Left kidney (tissue), 2 donors: Measurements from ENCODE around the gene GJA1. TPM values are rescaled to one million over a fixed set of nuclear protein-coding genes. Genes with fewer than 3 reads are reported as not detected.
A peak's percentile ranks its signal among the peaks of the same experiment; 100 is the strongest.
"Not testable (repeated sequence)": the region's sequence is repeated elsewhere in the genome, so short reads cannot be mapped to it uniquely, and the experiment has no call there.

ENCODE experiments used
- DNase-seq: peaks from one replicate; pipeline ENCODE4 v3.0.0-alpha.2; 2013
- polyA plus RNA-seq: library from polyadenylated mRNA; unstranded; fragments of 120-200 nt; gene quantifications from one replicate; pipeline ENCODE4 v1.2.1, GENCODE V29; 2013; ENCODE audit not compliant: insufficient read length

GJA1 gene
- polyA plus RNA-seq, 1 donor = 73.1 TPM

DNA sequence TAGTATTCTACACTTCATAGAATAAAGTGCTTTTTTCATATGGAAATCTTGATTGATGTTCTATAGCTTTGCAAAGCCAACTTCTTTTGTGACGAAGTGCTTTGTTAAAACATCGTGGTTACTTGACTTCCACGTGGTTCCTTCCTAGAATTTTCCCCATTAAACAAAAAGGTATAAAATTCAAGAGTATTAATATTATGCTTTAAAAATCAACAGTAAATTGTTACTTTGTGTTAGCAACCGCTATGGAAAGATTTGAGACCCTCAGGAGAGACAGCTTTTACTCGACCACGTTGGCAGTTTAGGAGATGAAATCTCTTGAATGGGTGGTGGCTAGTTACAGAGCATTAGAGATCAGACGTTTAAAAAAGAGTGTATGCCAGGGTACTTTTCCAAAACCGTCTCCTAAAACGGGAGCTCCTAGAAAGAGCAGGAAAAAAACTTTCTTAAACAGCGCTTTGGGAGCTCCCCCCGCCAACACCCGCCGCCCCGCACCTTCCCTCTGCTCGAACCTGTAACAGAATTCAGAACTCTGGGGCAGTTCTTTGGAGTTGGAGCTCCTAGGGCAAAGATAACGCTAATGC lies 920 bp downstream of the GJA1 start:
- peak; percentile 38 for DNase-seq

GRCh38 chr6:121436960-121437850 lies 1.8 kb downstream of the GJA1 start:
- peak; percentile 63 for DNase-seq

DNA sequence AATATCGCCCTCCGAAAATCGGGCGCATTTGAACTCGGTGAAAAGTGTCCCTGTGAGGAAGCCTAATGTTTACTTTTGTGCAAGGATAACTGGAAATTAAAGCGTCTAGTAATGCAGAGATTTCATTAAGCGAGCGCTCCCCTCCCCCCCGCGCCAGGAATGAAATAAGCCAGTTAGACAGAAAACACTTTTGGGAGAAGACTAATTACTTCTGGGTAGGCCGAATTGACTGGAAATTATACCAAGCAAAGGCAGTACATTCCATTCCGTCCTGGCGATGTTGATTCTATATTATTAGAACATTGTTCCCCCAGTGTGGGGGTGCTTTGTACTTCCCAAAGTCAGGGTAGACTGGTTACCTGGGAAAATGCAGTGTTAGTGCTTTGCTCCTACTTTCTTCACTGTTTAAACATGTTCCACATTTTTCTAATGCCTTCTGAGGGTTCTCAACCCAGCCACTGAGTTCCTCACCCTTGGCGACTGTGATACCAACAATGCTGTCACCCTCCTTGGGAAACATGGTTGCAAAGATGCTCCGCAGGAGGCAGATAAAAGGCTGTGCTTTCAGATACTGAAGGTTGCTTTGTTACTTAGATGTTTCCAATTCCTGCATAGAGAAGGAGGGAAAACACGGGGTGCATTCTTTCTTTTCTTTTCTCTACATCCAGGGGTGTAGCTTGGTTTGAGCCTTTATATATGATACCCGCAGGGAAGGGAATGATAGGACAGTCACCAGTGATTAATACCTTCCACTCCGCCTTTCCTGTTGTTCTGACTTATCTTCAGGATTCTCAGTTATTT lies 2.6 kb downstream of the GJA1 start:
- peak; percentile 62 for DNase-seq

GRCh38 chr6:121438869-121439268 lies 3.4 kb downstream of the GJA1 start:
- no peak for DNase-seq

DNA sequence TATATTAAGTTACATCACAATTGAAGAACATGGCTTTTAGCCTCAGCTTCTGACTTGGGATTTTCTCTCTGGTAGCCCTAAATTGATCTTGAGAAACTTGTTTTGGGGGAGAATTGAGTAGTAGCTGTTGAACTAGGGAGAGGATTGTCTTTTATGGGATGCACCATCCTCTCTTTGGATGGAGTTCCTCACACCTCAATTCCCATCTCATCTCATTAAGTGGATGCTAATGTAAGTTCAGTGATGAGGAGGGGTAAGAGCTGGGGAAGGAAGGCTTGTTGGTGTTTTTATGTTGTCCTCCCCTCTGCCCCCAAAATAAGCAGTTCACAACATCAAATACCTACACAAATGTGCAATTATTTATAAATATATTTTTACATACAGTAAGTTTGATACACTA lies 4.0 kb downstream of the GJA1 start:
- DNase-seq = no peak

- DNase-seq = no peak
These were observed 4.5 kb downstream of the GJA1 start for GRCh38 chr6:121439926-121440325.

GRCh38 chr6:121441477-121441876 lies 6.0 kb downstream of the GJA1 start:
- no peak for DNase-seq

DNA sequence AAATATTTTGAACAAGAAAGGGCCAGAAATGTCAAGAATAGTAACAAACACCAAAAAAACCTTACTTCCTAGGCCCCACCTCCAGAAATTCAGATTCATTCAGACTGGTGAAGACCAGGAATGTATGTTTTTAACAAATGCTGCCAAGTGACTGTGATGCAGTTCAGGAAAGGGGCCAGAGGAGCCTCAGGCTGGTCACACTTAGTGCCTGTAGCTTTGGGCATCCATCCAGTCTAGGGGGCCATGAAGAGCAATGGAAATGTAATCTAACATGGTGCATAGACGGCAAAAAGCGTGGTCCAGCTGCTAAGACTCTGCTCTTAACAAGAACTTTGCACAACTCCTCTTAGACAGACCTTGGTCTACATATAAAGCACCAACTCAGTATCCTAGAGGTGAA lies 7.1 kb downstream of the GJA1 start:
- DNase-seq = no peak

DNA sequence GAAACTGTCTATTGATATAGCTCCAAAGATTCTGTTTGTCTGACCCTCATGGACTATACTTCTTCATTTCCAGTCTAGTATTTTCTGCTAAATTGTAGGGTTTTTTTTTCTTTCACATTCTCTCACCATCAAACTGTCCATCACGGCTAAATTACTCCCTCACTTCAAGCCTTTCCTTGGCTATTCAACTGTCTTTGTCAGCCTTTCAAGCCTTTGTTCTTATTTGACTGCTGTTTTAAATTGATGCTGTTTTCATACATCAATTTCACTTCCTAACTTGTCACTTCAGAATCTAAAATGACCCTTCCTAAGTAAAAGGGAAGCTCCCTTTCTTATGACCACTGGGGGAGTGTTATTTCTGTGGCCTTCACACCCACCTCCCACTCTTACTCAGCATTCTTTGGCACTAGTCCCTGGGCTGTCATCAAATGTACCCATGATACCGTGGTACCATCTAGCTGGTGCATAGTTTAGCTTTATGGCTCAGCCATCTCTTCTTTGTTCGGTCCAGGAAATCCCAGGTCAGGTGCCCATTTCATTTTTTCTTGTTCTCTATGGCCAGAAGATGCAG lies 8.6 kb downstream of the GJA1 start:
- peak; percentile 40 for DNase-seq

DNA sequence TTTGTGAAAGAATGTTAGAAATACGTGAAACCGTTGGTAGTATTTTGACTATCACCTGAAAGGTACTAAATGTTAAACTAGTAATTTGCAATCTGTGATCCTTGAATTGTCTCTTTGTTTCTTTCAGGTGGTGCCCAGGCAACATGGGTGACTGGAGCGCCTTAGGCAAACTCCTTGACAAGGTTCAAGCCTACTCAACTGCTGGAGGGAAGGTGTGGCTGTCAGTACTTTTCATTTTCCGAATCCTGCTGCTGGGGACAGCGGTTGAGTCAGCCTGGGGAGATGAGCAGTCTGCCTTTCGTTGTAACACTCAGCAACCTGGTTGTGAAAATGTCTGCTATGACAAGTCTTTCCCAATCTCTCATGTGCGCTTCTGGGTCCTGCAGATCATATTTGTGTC lies 11.3 kb downstream of the GJA1 start:
- DNase-seq = not testable (repeated sequence)

- not testable (repeated sequence) for DNase-seq
These were observed 12.3 kb downstream of the GJA1 start for GRCh38 chr6:121447746-121448145.

- DNase-seq = not testable (repeated sequence)
These were observed 13.1 kb downstream of the GJA1 start for GRCh38 chr6:121448528-121448927.

DNA sequence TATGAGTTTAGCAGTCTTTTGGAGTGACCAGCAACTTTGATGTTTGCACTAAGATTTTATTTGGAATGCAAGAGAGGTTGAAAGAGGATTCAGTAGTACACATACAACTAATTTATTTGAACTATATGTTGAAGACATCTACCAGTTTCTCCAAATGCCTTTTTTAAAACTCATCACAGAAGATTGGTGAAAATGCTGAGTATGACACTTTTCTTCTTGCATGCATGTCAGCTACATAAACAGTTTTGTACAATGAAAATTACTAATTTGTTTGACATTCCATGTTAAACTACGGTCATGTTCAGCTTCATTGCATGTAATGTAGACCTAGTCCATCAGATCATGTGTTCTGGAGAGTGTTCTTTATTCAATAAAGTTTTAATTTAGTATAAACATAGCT lies 13.9 kb downstream of the GJA1 start:
- no peak for DNase-seq

GRCh38 chr6:121450242-121450641 lies 14.8 kb downstream of the GJA1 start:
- DNase-seq = no peak

GRCh38 chr6:121451250-121451649 lies 15.8 kb downstream of the GJA1 start:
- DNase-seq = no peak

- DNase-seq = no peak
These were observed 17.7 kb downstream of the GJA1 start for GRCh38 chr6:121453191-121453590.

DNA sequence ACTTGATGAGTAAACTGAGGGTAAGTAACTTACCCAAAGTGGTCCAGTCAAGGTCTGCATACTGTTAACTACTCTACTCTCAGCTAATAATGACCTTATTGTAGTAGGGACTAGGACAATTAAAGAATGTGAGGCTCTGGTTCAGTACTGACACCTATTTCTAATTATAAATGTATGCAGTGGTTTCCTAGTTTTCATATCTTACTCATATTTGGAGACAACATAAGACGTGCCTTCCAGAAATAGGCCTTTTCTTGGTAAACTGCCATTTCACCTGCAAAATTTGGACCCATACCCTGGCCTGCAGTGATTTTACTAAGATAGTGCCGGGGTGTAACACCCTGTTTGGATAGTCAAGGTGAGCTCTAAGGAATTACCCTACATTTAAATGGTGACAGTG lies 24.7 kb downstream of the GJA1 start:
- DNase-seq = no peak

- DNase-seq = no peak
These were observed 27.6 kb downstream of the GJA1 start for GRCh38 chr6:121463087-121463486.

GRCh38 chr6:121465101-121465500 lies 29.7 kb downstream of the GJA1 start:
- no peak for DNase-seq

GRCh38 chr6:121479486-121480098 lies 44.1 kb downstream of the GJA1 start:
- DNase-seq = no peak

DNA sequence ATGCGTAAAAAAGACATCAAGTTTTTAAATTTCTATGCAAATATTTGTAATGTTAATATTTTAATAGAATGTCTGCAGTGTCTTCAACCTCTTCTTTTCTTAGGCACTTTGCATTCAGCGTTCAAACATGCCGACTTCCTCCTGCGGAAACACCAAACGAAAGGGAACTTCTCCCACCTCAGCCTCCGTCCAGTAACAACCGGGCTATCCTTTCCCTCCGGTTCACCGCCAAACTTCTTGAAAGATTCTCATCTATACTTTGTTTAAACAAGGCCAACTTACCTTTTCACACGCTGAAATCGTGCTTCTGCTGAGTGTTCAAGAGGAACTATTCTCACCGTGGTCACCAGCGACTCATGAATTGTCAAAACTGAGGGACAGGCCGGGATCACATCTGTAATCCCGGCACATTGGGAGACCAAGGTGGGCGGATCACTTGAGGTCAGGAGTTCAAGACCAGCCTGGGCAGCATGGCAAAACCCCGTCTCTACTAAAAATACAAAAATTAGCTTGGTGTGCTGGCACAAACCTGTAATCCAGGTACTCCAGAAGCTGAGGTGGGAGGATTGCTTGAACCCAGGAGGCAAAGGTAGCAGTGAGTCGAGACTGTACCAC lies 44.8 kb downstream of the GJA1 start:
- no peak for DNase-seq
